GM19455 (cell line): ENCODE data around the gene IGSF21.

Source experiments
- ATAC-seq: cut with Tn5 transposase; IDR thresholded peaks from one replicate; pipeline ENCODE4 v1.9.1; 2021; ENCODE audit not compliant: unreplicated experiment

IGSF21 gene

DNA sequence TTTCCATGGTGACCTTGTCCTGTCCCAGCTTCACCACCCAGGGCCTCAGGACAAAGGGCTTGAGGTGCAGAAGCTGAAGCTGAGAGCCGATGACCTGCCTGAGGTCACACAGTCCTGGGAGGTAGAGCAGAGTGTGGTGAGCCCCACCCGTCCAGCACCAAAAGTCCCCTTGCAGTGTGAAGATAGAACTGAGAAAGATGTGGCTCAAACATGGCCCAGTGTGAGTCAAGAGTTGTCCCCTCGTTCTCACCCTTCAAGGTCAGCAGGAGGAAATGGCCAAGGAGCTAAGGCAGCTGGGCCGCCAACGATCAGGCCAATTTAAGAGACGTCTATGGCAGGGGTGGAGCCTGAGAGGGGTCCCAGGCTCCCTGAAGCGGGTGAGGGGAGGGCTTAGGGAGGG lies 215.7 kb downstream of the IGSF21 start:
- no peak for ATAC-seq

DNA sequence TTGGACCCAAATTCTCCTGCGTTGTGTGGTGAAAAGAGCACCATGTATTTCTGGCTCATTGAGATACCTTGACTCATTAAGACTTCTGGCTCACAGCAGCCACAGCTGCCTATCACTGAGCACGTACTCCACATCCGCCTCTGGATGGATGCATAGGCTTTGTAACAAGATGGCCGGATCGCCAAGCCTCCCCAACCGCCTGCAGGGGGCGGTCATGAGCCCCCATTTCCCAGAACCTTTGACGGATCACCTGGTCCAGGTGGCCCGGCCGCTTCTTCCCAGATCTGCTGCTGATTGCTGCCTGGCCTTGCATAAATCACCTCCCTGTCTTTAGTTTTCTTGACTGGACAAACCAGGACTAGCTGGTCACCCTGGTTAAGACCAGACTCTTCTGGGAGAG lies 216.6 kb downstream of the IGSF21 start:
- no peak for ATAC-seq

DNA sequence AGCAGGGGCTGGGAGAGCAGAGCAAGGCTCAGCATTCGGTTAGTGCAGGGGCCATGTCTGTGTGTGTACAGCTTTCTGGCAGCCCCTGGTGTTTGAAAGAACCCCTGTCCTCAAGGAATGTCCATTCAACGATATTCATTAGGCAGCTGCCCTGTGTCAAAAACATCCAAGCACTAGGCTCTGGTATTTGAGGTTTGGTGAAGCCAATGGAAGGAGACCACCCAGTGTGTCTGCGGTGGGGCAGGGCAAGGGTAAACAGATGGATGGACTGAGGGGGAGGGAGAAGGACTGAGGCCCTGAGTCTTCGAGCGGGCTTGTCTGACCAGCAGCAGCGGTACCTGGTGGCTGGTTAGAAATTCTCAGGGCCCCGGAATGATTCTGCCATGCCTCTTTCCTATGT lies 217.5 kb downstream of the IGSF21 start:
- no peak for ATAC-seq

DNA sequence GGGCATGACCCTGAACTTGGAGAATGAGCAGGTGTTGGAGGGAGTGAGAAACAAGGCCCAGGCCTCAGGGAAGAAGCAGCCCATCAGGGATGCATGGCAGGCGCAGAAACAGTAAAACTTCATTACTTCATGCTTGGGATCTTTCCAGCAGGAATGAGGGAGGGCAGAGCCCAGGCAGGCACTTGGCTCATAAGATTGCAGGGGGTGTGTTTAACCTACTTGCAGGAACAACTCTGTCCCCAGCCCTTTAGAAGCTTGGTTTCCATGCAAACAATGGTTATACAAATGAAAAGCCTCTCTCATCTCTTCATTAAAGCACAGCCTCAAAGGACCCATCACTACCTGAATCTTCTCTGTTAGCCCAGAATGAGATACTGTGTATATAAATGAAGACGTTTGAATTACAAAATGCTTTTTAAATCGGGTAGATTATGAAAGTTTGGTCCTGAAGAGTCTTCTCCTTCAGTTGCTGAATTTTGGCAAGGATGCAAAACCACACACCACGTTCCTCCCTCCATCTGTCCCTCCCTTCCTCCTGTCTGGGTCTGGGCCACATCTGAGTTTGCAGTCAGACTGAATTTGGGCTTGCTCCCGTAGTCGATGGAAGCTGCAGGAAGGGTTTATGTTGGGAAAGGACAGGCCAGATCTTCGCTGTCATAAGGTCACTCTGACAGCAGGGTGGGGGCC lies 218.8 kb downstream of the IGSF21 start:
- no peak for ATAC-seq

DNA sequence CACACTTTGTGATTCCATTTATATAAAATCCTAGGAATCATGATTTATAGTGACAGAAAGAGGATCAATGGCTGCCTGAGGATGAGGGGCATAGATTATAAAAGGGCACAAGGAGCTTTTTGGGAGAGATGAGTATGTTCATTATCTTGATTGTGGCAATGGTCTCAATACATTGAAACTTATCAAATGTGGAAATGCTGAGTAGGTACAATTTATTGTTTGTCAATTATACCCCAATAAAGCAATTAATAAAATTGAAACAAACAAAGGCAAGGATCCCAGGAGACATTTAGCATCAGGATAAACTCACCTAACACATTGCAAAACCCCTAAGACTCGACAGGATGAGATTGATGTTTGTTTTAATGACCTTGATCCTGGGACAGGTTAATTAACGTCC lies 220.1 kb downstream of the IGSF21 start:
- no peak for ATAC-seq

DNA sequence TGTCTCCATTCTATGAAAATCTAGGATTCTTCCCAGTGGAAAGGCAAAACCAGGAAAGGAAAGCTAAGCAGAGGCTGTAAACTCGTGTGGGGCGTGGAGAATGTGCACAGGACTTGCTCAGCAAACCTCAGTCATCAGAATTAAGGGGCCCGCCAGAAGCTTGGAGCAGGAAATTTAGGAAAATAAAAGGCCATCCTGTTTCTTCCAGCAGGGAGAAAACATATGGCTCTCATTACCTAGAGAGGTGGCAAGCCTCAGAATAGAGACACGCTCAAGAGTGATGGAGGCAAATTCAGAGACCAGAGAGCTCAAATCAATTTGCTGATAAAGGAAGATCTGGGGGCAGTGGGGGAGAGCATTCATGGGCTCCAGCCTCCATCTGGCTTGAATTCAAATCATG lies 221.2 kb downstream of the IGSF21 start:
- no peak for ATAC-seq

DNA sequence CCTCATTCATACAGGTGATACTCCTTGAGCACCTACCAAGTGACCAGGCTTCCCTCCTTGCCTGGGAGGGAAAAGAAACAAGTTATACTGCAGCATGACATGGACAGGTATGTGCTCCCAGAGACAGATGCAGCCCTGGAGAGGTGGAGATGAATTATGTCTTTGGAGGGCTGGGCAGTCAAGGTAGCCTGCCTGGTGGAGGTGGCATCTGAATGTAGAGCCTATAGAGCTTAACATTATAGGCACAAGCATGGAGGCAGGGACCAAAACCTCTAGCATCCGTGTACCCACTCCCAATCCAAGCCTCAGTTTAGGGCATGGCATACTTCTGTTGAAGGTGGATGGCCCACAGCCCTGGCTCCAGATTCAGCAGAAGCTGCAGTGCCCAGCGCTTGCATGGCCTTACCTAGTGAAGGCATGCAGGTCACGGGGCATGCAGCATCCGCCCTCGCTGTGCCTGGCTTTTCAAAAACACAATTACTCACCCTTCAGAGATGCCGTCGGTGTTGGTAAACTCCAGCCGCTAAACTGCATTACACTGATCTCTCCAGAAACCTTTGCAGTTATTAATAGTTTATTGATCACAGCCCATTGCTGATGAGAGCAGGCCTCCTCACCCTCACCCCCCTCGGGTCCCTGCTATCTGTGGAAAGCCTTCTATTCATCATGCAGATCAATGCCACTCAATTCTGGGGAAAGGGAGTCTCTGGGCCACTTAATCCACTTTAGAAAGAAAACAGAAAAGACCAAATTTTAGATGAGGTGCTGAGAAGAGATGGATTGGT lies 222.1 kb downstream of the IGSF21 start:
- ATAC-seq, result no peak

DNA sequence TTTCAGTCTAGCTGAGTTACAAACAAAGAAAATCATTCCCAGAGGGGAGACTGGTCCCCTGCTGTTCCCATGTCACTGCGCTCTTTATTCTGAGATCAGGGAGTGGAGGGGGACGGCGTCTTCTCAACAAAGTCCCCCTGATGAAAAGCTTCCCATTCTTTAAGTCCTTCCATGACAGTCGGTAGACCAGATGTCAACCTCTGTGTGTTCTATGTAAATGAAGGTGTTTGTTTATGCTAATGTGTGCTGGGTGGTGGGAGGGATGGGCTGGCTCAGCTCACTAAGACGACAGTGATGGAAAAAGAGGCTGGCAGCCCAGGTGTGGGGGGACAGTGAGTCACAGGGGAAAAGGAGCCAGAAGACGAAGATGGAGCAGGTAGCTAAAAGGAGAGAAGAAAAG lies 225.0 kb downstream of the IGSF21 start:
- no peak for ATAC-seq

DNA sequence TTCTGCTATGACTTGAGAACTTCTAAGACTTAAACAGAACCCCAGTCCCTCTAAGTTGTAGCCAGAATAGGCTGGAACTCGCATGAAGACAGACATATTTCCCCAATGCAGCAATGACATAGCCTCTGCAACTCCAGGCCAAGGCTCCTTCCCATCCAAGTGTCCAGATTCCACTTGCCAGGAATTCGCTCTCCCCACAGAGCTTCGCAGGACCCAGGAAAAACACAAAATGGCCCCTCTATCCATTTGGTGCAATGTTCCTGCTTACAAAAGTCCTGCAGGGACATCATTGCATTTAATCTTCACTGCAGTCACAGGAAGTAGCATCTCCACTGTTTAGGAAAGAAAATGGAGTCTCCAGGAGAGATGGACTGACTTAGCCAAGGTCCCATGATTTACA lies 225.6 kb downstream of the IGSF21 start:
- no peak for ATAC-seq

DNA sequence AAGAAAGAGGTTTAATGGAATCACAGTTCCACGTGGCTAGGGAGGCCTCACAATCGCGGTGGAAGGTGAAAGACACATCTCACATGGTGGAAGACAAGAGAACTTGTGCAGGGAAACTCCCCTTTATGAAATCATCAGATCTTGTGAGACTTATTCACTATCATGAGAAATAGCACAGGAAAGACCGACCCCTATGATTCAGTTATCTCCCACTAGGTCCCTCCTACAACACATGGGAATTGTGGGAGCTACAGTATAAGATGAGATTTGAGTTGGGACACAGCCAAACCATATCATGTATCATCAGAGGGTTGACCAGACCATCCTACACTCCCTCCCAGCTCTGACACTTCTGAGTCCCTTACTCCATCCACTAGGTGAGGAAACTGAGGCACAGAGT lies 229.2 kb downstream of the IGSF21 start:
- no peak for ATAC-seq

DNA sequence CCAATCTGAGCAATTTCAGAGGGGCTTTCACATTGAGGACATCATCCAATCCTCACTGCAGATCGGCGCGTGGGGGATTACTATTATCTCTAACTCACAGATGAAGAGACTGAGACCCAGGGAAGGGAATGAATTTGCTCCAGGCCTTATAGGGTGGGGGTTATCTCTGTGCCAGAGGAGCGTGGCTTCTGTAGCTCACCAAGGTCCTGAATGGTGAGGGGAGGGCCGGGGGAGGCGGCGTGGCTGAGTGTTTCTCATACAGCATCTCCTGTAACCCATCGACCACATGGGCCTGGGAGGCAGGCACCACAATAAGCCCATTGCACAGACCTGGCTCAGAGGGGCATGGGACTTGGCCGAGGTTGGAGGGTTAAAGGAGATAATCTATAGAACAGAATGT lies 230.2 kb downstream of the IGSF21 start:
- no peak for ATAC-seq

DNA sequence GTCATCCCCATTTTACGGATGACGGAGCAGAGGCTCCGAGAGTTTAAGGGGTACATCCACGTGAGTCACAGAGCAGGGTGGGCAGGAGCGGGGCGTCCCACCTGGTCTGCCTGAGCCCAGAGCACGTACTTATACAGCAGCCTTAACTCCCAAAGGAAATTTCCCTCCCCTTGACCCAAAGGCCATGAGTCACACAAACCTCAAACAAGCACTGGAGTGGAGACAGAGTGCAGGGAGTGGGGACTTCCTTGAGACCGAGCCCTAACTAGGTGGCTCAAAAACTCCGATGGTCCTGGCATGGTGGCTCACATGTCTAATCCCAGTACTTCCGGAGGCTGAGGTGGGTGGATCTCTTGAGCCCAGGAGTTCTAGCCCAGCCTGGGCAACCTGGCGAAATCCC lies 231.6 kb downstream of the IGSF21 start:
- ATAC-seq, result no peak

DNA sequence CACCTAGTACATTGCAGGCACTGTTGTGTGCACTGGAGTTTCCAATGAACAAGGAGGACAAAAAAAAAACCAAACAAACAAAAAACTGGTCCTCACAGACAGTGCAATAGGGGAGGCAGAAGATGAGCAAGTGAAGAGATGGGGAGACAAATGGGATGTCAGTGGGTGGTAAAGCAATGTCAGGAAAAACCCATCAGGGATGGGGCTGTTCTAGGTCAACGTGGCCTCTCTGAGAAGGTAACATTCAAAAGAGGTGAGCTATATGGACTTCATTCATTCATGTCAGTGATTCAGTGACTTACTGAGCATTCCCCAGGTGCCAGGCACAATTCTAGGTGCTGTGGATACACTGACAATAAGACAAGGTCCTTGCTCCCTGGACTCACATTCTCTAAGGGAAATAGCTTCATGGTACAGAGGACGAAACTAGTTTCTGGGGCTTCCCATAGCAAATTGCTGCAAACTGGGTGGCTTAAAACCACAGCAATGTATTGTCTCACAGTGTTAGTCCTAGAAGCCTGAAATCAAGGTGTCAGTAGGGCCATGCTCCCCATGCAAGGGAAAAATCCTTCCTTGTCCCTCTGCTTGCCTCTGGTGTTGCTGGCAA lies 232.7 kb downstream of the IGSF21 start:
- ATAC-seq, result no peak

DNA sequence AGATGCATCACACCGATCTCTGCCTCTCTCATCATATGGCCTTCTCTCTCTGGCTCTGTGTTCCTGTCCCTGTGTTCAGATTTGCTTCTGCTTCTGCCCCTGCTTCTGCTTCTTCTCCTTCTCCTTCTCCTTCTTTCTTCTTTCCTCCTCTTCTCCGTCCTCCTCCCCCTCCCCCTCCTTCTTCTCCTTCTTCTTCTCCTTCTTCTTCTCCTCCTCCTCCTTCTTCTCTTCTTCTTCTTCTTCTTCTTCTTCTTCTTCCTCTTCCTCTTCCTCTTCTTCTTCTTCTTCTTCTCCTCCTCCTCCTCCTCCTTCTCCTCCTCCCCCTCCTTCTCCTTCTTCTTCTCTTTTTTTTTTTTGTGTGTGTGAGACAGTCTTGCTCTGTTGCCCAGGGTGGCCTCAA lies 233.2 kb downstream of the IGSF21 start:
- ATAC-seq, result no peak

DNA sequence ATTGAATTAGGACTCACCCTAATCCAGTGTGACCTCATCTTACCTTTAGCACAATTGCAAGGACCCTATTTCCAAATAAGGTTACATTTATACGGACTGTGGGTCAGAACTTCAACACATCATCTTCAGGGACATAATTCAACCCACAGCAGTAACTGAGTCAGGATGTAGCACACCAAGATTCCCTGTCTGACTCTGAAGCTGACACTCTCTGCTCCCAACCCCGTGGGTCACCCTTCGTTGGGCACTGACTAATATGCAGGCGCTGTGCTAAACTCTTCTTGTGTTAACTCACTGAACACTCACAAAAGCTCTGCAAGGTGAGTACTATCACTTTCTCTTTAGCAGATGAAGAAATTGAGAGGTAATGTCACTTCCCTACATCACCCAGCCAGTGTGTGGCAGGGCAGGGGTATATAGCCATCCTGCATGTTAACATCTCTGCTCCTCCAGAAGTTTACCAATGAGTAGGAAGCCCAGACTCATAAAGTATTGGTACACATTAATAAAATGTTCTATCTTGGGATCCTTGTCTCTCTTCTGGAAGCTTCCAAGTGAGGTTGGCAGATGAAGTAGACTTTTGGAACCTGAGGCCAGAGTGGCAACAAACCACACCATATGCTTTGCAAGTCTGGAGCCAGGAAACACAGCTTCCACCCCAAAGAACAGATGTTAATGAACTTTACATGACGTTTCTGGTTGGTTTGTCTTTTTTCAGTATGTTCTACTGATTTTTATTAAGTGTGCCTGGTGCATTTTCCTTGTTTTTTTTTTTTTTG lies 233.9 kb downstream of the IGSF21 start:
- ATAC-seq, result no peak

DNA sequence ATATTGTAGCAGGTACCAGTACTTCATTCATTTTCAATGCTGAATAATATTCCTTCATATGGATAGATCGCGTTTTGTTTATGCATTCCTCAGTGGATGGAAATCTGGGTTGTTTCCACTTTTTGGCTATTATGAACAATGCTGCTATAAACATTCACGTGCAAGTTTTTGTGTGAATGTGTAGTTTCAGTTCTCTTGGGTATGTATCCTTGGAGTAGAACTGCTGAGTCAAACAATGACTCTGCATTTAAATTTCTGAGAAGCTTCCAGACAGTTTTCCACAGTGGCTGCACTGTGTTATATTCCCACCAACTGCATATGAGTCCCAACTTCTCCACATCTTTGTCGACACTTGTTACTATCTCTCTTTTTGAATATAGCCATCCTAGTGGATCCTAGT lies 235.1 kb downstream of the IGSF21 start:
- no peak for ATAC-seq

DNA sequence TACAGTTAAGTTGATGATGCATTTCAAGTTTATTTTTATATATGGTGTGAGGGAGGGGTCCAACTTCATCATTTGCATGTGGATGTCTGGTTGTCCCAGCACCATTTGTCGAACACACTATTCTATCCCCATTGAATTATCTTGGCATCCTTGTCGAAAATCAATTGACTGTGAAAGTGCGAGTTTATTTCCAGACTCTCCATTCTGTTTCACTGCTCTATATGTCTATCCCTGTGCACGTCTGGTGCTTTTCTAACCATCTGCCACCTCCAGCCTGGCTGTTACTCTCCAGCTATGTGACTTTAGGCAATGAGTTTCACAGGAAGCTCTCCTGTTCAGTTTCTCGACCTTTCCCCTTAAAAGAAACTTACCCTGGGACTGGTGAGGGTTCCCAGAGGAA lies 236.0 kb downstream of the IGSF21 start:
- ATAC-seq, result no peak

DNA sequence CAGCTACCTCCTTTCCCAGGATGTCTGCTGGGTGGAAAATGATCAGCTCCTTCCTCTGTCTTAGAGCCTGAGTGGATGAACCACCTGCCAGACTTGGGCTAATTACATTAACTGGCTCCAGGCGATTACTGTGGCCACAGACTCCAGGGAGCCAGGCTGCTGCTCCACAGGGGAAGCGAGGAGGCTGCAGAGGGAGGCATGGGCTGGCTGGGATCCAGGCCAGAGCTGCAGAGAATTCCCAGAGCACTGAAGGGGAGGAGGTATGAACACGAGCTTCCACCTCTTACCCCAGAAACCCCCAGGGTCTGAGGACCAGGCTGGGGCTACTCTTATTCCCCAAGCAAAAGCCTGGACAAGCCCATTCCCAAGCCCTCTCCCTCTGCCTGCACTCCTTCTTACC lies 237.2 kb downstream of the IGSF21 start:
- ATAC-seq, result no peak

DNA sequence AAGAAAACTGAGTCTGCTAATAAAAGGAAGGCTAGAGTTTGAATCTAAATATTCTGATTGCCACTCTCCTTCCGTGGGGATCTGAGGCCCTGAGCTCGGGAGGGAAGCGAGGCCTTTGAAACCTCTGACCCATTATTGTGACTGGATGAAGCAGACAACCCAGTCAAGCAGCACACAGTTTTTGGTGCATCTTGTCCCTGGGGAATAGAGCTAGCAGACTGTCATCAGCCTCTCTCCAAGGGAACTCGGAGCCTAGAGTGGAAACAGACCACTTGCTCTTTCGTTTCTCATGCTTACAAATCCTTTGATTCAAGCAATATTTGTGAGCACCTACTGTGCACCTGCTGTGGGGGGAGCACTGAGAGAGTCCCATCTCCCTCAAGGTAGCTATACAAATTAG lies 240.0 kb downstream of the IGSF21 start:
- ATAC-seq, result no peak

DNA sequence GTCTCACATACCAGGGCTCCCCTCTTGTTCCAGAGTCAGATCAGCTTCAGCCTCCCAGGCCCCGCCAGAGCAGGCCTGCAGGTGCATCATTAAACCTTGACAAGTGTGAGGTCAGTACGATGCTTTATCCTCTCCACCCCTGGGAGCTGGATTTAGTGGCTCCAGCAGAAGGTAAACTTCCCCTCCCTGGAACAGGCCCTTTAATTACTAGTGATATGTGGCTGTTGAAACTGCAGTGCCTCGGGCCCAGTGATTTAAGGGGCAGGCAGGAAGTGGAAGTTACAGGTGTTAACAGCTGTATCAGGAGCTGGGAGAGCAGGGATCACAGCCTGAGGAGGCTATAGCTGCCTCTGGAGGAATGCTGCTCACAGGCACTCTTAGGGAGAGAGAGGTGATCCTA lies 240.8 kb downstream of the IGSF21 start:
- no peak for ATAC-seq

DNA sequence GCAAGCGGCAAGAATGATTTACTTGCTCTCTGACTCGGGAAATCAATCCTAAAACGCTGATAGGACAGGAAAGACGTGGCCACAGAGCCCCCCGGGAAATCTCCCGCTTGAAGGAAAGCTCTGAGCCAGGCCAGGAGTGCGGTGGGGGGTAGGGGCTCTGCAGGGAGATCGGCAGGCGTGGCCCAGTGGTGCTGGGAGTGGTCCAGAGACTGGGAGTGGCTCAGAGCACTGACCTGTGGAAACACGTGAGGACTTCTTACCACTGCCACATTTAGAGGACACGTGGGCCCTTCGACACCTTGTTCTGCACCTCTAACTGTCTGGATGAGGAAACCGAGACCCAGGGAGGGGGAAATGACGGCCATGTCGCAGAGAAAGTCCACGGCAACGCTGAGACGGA lies 243.1 kb downstream of the IGSF21 start:
- ATAC-seq, result no peak

DNA sequence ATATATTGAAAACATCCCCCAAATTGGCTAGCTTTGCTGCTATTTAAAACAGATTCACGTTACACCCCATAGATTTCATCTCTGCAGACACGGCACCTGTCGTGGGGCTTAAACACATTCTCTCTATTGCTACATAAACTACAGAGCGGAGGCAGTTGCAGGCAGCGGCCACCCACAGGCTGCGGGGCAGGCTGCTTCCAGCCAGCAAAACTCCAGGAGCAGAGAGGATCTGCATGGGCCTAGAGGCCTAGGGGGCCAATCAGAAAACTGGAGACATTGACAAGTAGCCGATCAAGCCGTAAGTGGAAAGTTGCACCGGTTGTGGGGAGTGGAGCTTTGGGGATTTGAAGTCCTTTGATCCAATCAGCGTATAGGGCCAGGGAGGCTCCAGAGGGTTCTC lies 244.1 kb downstream of the IGSF21 start:
- no peak for ATAC-seq
